ENCODE measurements around the gene STX18.
"Not testable (repeated sequence)": the region's sequence is repeated elsewhere in the genome, so short reads cannot be mapped to it uniquely, and the experiment has no call there.

STX18 gene

GRCh38 chr4:4507923-4508322, 33.9 kb downstream of the STX18 start:
- DNase-seq (ENCODE audit: low spot score): no peak

GRCh38 chr4:4507403-4507802, 34.4 kb downstream of the STX18 start:
- no peak for DNase-seq (ENCODE audit: low spot score)

GRCh38 chr4:4506961-4507360, 34.9 kb downstream of the STX18 start:
- DNase-seq (ENCODE audit: low spot score): no peak

- DNase-seq (ENCODE audit: low spot score): not testable (repeated sequence)
These were observed 36.6 kb downstream of the STX18 start for GRCh38 chr4:4505211-4505610.

GRCh38 chr4:4504783-4505182, 37.1 kb downstream of the STX18 start:
- DNase-seq (ENCODE audit: low spot score): no peak

- DNase-seq (ENCODE audit: low spot score): no peak
These were observed 39.0 kb downstream of the STX18 start for GRCh38 chr4:4502694-4503311.

GRCh38 chr4:4501679-4502078, 40.2 kb downstream of the STX18 start:
- no peak for DNase-seq (ENCODE audit: low spot score)

GRCh38 chr4:4499438-4500123, 42.3 kb downstream of the STX18 start:
- DNase-seq (ENCODE audit: low spot score): no peak

- DNase-seq (ENCODE audit: low spot score): no peak
These were observed 45.1 kb downstream of the STX18 start for GRCh38 chr4:4496592-4497372.

GRCh38 chr4:4494882-4495281, 47.0 kb downstream of the STX18 start:
- DNase-seq (ENCODE audit: low spot score): no peak

GRCh38 chr4:4492161-4492847, 49.5 kb downstream of the STX18 start:
- DNase-seq (ENCODE audit: low spot score): peak; percentile 51

- no peak for DNase-seq (ENCODE audit: low spot score)
These were observed 50.4 kb downstream of the STX18 start for GRCh38 chr4:4491396-4491893.

- no peak for DNase-seq (ENCODE audit: low spot score)
These were observed 51.0 kb downstream of the STX18 start for GRCh38 chr4:4490816-4491215.

- DNase-seq (ENCODE audit: low spot score): no peak
These were observed 51.8 kb downstream of the STX18 start for GRCh38 chr4:4490041-4490440.

GRCh38 chr4:4488405-4489404, 53.1 kb downstream of the STX18 start:
- DNase-seq (ENCODE audit: low spot score): peak; percentile 80

GRCh38 chr4:4486969-4487368, 54.9 kb downstream of the STX18 start:
- no peak for DNase-seq (ENCODE audit: low spot score)

GRCh38 chr4:4485806-4486205, 56.0 kb downstream of the STX18 start:
- DNase-seq (ENCODE audit: low spot score): no peak

- DNase-seq (ENCODE audit: low spot score): peak; percentile 12
These were observed 60.4 kb downstream of the STX18 start for GRCh38 chr4:4481399-4481994.

- DNase-seq (ENCODE audit: low spot score): peak; percentile 67
These were observed 61.0 kb downstream of the STX18 start for GRCh38 chr4:4480685-4481398.

- DNase-seq (ENCODE audit: low spot score): no peak
These were observed 61.6 kb downstream of the STX18 start for GRCh38 chr4:4480205-4480604.

All from GM03348 (cell line).